Activated CD4-positive, alpha-beta memory T cell treated with anti-CD3 and anti-CD28 coated beads, Interleukin-2, amount 10 ng/mL, durations not matched to agents 7 days and 5 days (primary cell): Measurements from ENCODE around the gene CREB3L4. TPM values are rescaled to one million over a fixed set of nuclear protein-coding genes. Genes with fewer than 3 reads are reported as not detected.

Experiments used
- CTCF ChIA-PET: fragments of 350-600 bp; sonication (Branson Sonifier 250); formaldehyde crosslinking; loops from one replicate; lab custom pipeline; 2021; ENCODE audit warnings: antibody characterized with exemption, inconsistent platforms; lab: Charles Lee
- POLR2A ChIA-PET: fragments of 350-600 bp; sonication (Branson Sonifier 250); formaldehyde crosslinking; loops from one replicate; lab custom pipeline; 2021; ENCODE audit warnings: antibody characterized with exemption; lab: Charles Lee
- DNase-seq: peaks from one replicate; pipeline ENCODE4 v3.0.0-alpha.2; 2020
- H3K27ac Mint-ChIP-seq: one replicate; pipeline ENCODE4 v1.8.0; 2021; ENCODE audit warnings: mild to moderate bottlenecking, mixed read lengths
- H3K27me3 Mint-ChIP-seq: one replicate; pipeline ENCODE4 v1.8.0; 2021; ENCODE audit warnings: mixed read lengths
- H3K36me3 Mint-ChIP-seq: one replicate; pipeline ENCODE4 v1.8.0; 2021; ENCODE audit warnings: low read depth, mixed read lengths
- H3K4me1 Mint-ChIP-seq: one replicate; pipeline ENCODE4 v1.8.0; 2021; ENCODE audit warnings: mixed read lengths
- H3K4me3 Mint-ChIP-seq: one replicate; pipeline ENCODE4 v1.8.0; 2021; ENCODE audit warnings: mild to moderate bottlenecking, mixed read lengths
- H3K9me3 Mint-ChIP-seq: one replicate; pipeline ENCODE4 v1.8.0; 2021; ENCODE audit warnings: mixed read lengths
- total RNA-seq, 2 experiments: library from RNA; stranded (reverse); gene quantifications; one replicate each; pipeline ENCODE4 v1.2.3, GENCODE V29; 2021

Gene CREB3L4
- total RNA-seq, 2 experiments from 2014 or later: 7.0 to 8.4 TPM

DNA sequence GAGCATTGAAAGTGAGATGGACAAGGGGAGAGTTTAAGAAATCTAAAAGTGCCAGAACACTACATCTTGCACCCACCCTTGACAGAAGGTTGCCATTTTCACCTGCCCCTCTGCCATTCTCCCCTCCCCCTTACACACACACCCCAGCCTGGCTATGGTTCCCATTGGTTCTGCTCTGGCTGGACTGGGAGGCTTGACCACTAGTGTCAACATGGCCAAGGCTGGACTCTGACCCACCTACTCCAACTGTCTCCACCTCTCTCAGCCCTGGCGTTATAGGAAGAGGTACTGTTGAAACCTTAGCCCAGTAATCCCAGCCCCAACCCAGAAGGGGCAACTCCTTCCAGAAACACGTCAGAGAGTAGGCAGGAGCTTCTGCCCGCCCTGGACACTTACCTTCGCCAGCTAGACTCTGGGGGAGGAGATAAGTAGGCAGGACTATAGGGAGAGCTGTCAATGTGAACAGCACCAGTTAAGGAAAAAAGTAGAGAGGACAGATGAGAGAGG lies 13.8 kb upstream of the CREB3L4 start:
- peak overlapping the region; percentile 44 for H3K27ac Mint-ChIP-seq
- no peaks in the 10 kb centered on the region for H3K27me3 Mint-ChIP-seq
- CTCF ChIA-PET: interaction anchor here (1.1 to 6.0 kb wide), 2 partner anchors 8 to 33 kb away, joined by 3 to 51 read pairs; partner anchors contain the start of genes DENND4B and RAB13
- H3K9me3 Mint-ChIP-seq: no peaks in the 10 kb centered on the region
- no peak overlapping the region for H3K4me3 Mint-ChIP-seq
- POLR2A ChIA-PET: interaction anchor here (0.6 to 7.3 kb wide), 5 partner anchors 8 to 36 kb away, joined by 3 to 112 read pairs (median 3); partner anchors contain the start of genes CREB3L4, DENND4B and SLC39A1
- DNase-seq: no peak
- peaks cover 37% of the 10 kb centered on the region for H3K4me1 Mint-ChIP-seq
- H3K36me3 Mint-ChIP-seq: peaks cover 61% of the 10 kb centered on the region

DNA sequence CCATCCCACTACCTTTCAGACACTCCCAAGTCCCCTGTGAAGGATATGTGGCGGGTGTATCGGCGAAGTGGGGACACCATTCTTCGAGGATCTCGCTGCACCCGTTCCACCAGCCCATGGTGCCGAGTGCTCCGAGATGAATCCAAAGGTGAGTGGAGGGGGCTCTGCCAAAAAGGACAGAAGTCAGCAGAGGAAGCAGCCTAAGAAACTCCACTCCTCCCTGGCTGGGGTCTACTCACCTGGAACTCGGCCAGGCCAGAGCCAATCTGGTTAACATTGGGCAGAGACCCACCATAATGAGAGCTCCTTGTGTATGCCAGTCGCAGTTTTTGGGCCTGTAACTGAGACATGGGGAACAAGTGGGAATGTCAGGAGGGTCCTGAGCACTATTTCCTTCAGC lies 12.9 kb upstream of the CREB3L4 start:
- Mint-ChIP-seq H3K4me3 (no peak overlapping the region), H3K36me3 (peaks cover 59% of the 10 kb centered on the region), H3K27ac (no peak overlapping the region), H3K9me3 (no peaks in the 10 kb centered on the region), H3K27me3 (no peaks in the 10 kb centered on the region), H3K4me1 (peaks cover 44% of the 10 kb centered on the region)
- ChIA-PET POLR2A (interaction anchor here (0.7 to 7.3 kb wide), 4 partner anchors 8 to 35 kb away, joined by 3 to 112 read pairs (median 44); partner anchors contain the start of genes CREB3L4, DENND4B and SLC39A1), CTCF (interaction anchor here (6.0 kb wide), 1 partner anchor 9 kb away, joined by 51 read pairs; the partner anchor contains the start of gene DENND4B)
- DNase-seq: no peak

DNA sequence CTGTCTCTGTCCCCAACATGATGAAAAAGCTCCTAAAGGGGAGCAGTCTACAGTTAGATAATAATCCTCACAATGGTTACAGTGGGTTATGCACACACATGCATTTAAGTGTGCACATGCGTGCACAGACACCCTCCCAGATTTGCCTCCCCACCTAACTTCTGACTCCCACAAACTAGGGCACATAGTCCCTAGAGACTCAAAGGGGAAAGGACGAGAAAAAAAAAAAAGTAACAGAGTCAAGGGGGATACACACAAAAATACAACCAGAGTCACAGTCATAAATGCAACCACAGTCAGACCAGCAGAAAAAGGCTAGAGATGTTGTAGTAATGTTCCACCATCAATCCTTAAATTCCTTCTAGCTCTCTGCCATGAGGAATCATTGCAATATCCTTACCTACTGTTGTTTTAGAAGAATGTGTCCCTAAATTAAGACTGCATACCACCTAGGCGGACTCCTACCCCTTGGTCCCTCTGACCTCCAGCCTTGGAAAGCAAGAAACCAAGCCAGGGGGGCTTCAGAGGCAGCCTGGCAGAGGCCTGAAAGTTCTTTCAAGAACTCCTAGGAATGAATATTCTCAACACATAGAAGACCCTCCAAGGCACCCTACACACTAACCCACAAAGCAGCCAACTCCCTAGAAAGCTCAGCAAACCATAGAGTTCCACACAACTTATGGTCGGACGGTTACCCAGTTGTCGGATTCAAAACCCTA lies 10.5 kb upstream of the CREB3L4 start:
- Mint-ChIP-seq H3K4me1 (peaks cover 55% of the 10 kb centered on the region), H3K4me3 (peak overlapping the region; percentile 96), H3K27me3 (no peaks in the 10 kb centered on the region), H3K9me3 (no peaks in the 10 kb centered on the region), H3K27ac (peak overlapping the region; percentile 95), H3K36me3 (peaks cover 49% of the 10 kb centered on the region)
- ChIA-PET POLR2A (interaction anchor here (0.6 to 7.3 kb wide), 9 partner anchors 9 to 379 kb away, joined by 3 to 112 read pairs (median 11); partner anchors contain the start of genes CREB3L4, DENND4B, GATAD2B and JTB), CTCF (interaction anchor here (1.4 to 6.0 kb wide), 4 partner anchors 10 to 35 kb away, joined by 5 to 51 read pairs (median 10); partner anchors contain the start of genes CREB3L4, DENND4B and RAB13)
- DNase-seq: no peak

DNA sequence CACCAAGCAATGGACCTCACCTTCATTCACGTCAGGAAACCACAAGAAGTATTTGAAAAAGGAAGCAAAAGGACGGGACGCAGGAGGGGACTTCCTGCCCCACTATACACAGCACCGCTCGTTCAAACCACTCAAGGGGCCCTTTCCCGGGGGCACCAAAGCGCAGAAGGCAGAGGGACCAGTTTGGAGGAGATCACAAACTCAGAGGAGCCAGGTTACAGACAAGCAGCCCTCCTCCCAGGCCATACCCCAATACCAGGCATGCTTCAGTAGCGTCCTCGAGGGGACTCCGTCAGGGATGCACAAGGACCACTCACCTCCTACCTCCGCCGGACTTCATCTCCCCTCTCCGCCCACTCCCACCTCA lies 10.0 kb upstream of the CREB3L4 start:
- peak overlapping the region; percentile 96 for H3K4me3 Mint-ChIP-seq
- ChIA-PET CTCF (interaction anchor here (1.3 to 6.0 kb wide), 4 partner anchors 9 to 29 kb away, joined by 5 to 51 read pairs (median 10); partner anchors contain the start of genes CREB3L4, DENND4B and RAB13), POLR2A (interaction anchor here (0.6 to 7.3 kb wide), 10 partner anchors 9 to 380 kb away, joined by 3 to 112 read pairs (median 8); partner anchors contain the start of genes CREB3L4, DENND4B, GATAD2B and JTB)
- no peaks in the 10 kb centered on the region for H3K9me3 Mint-ChIP-seq
- peak; percentile 55 for DNase-seq
- peaks cover 47% of the 10 kb centered on the region for H3K36me3 Mint-ChIP-seq
- H3K27me3 Mint-ChIP-seq: no peaks in the 10 kb centered on the region
- peak overlapping the region; percentile 95 for H3K27ac Mint-ChIP-seq
- peaks cover 61% of the 10 kb centered on the region for H3K4me1 Mint-ChIP-seq

DNA sequence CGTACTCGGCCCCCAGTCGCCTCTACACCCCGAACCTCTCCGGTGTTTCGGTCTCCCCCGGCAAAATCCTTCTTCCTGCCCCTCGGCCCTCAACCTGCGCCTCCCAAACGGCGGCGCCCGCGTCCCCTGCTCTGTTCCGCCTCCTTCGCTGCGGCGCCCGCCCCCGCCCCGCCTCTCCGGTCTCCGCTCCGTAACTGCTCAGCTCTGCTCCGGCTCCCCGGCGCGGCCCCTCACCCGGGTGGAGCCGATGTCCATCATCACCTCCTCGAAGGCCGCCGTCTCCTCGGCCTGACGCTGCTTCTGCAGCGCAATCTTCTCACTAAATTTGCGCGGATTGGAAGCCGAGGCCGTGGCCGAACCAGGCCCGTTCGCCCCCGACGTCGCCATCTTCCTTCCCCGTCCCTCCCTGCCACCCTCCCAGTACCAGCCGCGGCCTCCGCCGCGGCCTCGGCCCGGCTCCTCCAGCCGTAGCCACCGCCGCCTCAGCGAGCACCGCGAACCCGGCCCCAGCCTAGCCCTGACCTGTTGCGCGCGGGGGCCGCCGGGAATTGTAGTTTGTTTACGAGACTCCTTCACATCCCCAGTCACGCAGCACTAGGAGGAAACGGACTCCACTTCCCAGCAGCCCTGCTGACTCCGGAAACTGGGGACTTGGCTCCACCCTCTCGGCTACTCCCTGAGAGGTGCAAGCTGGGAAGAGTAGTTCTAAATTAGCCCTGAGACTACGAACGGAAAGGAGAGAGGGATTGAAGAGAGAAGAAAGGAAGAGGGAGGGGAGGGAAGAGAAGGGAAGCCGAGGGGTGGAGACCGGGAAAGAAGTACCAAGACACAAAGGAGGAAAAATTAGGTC lies 9.4 kb upstream of the CREB3L4 start, which contains the start of gene CRTC2:
CRTC2 (minus strand) TSS at position 502 of the 850 bp plus-strand sequence; CDS start at position 387, 115 bp downstream.
- ChIA-PET CTCF (interaction anchor here (1.3 to 6.0 kb wide), 3 partner anchors 9 to 29 kb away, joined by 5 to 51 read pairs (median 5); partner anchors contain the start of genes CREB3L4 and DENND4B), POLR2A (interaction anchor here (0.6 to 7.3 kb wide), 9 partner anchors 8 to 175 kb away, joined by 3 to 112 read pairs (median 11); partner anchors contain the start of genes CREB3L4, DENND4B, GATAD2B and JTB)
- Mint-ChIP-seq H3K4me1 (peaks cover 60% of the 10 kb centered on the region), H3K27me3 (no peaks in the 10 kb centered on the region), H3K9me3 (no peaks in the 10 kb centered on the region), H3K4me3 (peak within 1 kb of the TSS; percentile 96), H3K36me3 (peaks cover 45% of the 10 kb centered on the region), H3K27ac (peak within 1 kb of the TSS; percentile 95)
- peak; percentile 99 for DNase-seq

- Mint-ChIP-seq H3K27ac (peak overlapping the region; percentile 95), H3K4me1 (peaks cover 63% of the 10 kb centered on the region), H3K36me3 (peaks cover 40% of the 10 kb centered on the region), H3K9me3 (no peaks in the 10 kb centered on the region), H3K4me3 (peak overlapping the region; percentile 96), H3K27me3 (no peaks in the 10 kb centered on the region)
- no peak for DNase-seq
- ChIA-PET CTCF (interaction anchor here (1.3 to 6.0 kb wide), 3 partner anchors 8 to 28 kb away, joined by 5 to 51 read pairs (median 5); partner anchors contain the start of genes CREB3L4 and DENND4B), POLR2A (interaction anchor here (0.7 to 7.3 kb wide), 7 partner anchors 8 to 175 kb away, joined by 3 to 112 read pairs (median 20); partner anchors contain the start of genes CREB3L4, DENND4B, GATAD2B and JTB)
Measured at GRCh38 chr1:153958961-153959260, 8.8 kb upstream of the CREB3L4 start.

GRCh38 chr1:153959454-153959853 lies 8.2 kb upstream of the CREB3L4 start:
- H3K36me3 Mint-ChIP-seq: peaks cover 34% of the 10 kb centered on the region
- no peaks in the 10 kb centered on the region for H3K27me3 Mint-ChIP-seq
- H3K4me1 Mint-ChIP-seq: peaks cover 62% of the 10 kb centered on the region
- no peak overlapping the region for H3K4me3 Mint-ChIP-seq
- no peaks in the 10 kb centered on the region for H3K9me3 Mint-ChIP-seq
- CTCF ChIA-PET: interaction anchor here (1.6 to 6.0 kb wide), 2 partner anchors 8 to 14 kb away, joined by 5 to 51 read pairs; partner anchors contain the start of genes CREB3L4 and DENND4B
- POLR2A ChIA-PET: interaction anchor here (0.7 to 7.3 kb wide), 5 partner anchors 7 to 37 kb away, joined by 3 to 112 read pairs (median 20); partner anchors contain the start of genes CREB3L4, DENND4B and GATAD2B
- no peak overlapping the region for H3K27ac Mint-ChIP-seq
- no peak for DNase-seq

DNA sequence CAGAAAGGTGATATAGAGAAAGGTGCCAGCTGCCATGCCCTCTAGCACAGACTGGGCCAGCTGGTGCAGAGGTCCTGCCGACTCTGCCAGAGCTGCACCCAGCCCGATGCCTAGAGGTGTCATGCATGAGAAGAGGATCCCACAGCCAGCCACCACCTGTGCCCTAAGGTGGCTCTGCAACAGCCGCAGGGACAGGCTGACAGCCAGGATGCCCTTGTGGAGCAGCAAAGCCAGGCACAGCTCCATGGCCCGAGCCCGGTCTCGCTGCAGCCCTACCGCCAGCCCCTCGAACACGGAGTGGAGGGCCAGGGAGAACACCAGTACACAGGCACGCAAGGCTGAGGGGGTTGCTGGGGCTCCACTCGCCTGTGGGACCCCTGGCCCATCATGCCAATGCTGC lies 7.5 kb upstream of the CREB3L4 start:
- Mint-ChIP-seq H3K27ac (no peak overlapping the region), H3K4me1 (peaks cover 60% of the 10 kb centered on the region)
- POLR2A ChIA-PET: interaction anchor here (1.2 to 4.6 kb wide), 2 partner anchors 15 to 30 kb away, joined by 3 to 44 read pairs; partner anchors contain the start of genes DENND4B and RPS27

GRCh38 chr1:153961421-153961820 lies 6.3 kb upstream of the CREB3L4 start:
- Mint-ChIP-seq H3K4me1 (peaks cover 62% of the 10 kb centered on the region), H3K36me3 (peaks cover 35% of the 10 kb centered on the region), H3K27me3 (no peaks in the 10 kb centered on the region), H3K4me3 (peak overlapping the region; percentile 83), H3K9me3 (no peaks in the 10 kb centered on the region), H3K27ac (peak overlapping the region; percentile 19)
- no peak for DNase-seq
- ChIA-PET CTCF (no interaction called here), POLR2A (interaction anchor here (4.6 kb wide), 1 partner anchor 16 kb away, joined by 44 read pairs; the partner anchor contains the start of gene DENND4B)

More for the DNA sequence above, 7.5 kb upstream of the CREB3L4 start:
- Mint-ChIP-seq H3K4me3 (no peak overlapping the region), H3K36me3 (peaks cover 30% of the 10 kb centered on the region), H3K27me3 (no peaks in the 10 kb centered on the region), H3K9me3 (no peaks in the 10 kb centered on the region)
- DNase-seq: no peak
- CTCF ChIA-PET: no interaction called here

DNA sequence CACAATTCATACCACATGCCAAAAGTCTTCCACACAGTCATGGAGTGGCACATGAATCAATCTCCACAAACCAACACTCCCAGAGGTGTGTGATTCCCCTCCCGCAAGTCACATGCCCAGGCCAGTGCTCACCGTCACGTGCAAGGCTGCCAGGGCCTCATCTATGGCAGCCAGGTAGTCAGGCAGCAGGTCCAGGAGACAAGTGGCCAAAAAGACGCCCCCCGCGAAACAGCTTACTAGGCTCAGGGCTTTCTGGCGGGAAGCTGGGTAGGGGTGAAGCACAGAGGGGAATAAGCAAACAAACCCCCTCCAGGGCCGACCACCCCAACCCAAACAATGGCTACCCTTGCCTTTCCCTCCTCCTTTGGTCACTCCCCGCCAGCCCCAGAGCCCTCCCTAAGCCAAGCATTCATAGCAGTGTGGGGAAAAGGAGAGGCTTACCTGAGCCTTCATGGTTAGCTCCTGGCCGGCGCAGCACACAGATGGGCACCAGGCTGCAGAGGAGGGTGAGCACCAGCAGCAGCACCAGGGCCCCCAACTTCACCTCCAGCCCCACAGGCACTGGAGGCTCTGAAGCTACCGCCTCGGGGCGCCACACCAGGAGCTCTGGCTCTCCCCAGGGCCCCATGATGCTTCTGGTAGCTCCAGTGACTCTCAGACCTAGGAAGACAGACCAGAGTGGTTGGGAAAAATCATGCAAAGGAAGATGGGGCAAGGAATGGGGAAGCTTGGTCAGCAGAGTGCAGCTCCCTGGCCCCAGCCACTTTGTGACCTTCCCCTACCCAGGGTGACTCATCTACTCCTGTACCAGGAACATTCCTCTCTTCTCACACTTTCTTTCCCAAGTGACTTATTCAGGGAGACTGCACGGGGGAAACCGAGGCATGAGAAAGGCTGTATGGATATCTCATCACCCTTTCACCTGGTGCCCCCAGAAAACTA lies 5.3 kb upstream of the CREB3L4 start:
- peaks cover 61% of the 10 kb centered on the region for H3K4me1 Mint-ChIP-seq
- no peaks in the 10 kb centered on the region for H3K9me3 Mint-ChIP-seq
- peaks cover 37% of the 10 kb centered on the region for H3K36me3 Mint-ChIP-seq
- DNase-seq: no peak
- H3K27me3 Mint-ChIP-seq: no peaks in the 10 kb centered on the region
- CTCF ChIA-PET: interaction anchor here (0.6 to 3.0 kb wide), 8 partner anchors 10 to 328 kb away, joined by 3 to 23 read pairs (median 4); partner anchors contain the start of genes CHTOP, DENND4B, JTB and RAB13
- peak overlapping the region; percentile 82 for H3K27ac Mint-ChIP-seq
- POLR2A ChIA-PET: interaction anchor here (0.7 to 4.6 kb wide), 17 partner anchors 8 to 1122 kb away, joined by 3 to 44 read pairs (median 4); partner anchors contain the start of genes CHTOP, DENND4B, GATAD2B and JTB
- peak overlapping the region; percentile 83 for H3K4me3 Mint-ChIP-seq
